ENCODE measurements around the gene RUSC1. TPM values are rescaled to one million over a fixed set of nuclear protein-coding genes. Genes with fewer than 3 reads are reported as not detected.

The RUSC1 gene
- total RNA-seq, 1 experiment from 2014 or later = 80.3 TPM

DNA sequence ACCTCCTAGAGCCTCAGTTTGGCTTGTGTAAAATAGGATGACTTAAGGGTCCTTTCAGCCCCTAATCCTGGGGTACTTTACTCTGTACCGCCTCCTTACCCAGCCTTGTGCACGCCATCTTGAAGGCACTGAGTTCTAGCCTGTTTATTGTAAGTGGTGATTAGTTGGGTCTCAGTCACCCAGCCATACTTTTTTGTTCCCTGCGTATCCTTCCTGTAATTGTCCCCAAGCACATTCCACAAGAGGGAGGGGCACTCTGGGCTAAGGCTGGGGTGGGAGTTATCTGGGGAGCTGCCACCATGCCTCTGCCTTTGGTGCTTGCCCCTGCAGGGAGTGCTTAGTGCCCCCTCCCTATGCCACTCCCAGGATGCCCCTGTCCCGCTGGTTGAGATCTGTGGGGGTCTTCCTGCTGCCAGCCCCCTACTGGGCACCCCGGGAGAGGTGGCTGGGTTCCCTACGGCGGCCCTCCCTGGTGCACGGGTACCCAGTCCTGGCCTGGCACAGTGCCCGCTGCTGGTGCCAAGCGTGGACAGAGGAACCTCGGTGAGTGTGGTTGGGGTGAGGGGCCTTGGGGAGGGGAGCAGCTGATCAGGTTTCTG lies 11.2 kb upstream of the RUSC1 start:
- Histone ChIP-seq H2AFZ (ENCODE audit: low read length) (peak overlapping the region; percentile 67), H3K4me1 (ENCODE audit: insufficient read depth, low read length) (peaks cover 17% of the 10 kb centered on the region; the same call in 1 of the 2 replicates), H3K27ac (ENCODE audit: low read length) (peak overlapping the region; percentile 73), H3F3A (ENCODE audit: low read length, unreplicated experiment) (no peaks in the 10 kb centered on the region), H4K20me1 (ENCODE audit: low read length) (no peaks in the 10 kb centered on the region), H3K9ac (ENCODE audit: low read length) (peak overlapping the region; percentile 96), H3K36me3 (ENCODE audit: low read depth, low read length) (peaks cover 25% of the 10 kb centered on the region), H3K27me3 (ENCODE audit: low read length) (no peaks in the 10 kb centered on the region), H3K4me2 (ENCODE audit: low read length) (peak overlapping the region; percentile 93), H3K79me2 (ENCODE audit: low read length) (peaks cover 43% of the 10 kb centered on the region), H3K4me3 (ENCODE audit: low read length) (peak overlapping the region; percentile 92), H3K9me3 (ENCODE audit: low read length) (no peaks in the 10 kb centered on the region), H3K9me2 (replicated peaks; ENCODE audit: low read length) (no peaks in the 10 kb centered on the region)
- POLR2A ChIA-PET (ENCODE audit: unreplicated experiment) = no interaction called here
- BruUV-seq (replicated peaks) = no TSS peak
- TF ChIP-seq, protein P1, sequence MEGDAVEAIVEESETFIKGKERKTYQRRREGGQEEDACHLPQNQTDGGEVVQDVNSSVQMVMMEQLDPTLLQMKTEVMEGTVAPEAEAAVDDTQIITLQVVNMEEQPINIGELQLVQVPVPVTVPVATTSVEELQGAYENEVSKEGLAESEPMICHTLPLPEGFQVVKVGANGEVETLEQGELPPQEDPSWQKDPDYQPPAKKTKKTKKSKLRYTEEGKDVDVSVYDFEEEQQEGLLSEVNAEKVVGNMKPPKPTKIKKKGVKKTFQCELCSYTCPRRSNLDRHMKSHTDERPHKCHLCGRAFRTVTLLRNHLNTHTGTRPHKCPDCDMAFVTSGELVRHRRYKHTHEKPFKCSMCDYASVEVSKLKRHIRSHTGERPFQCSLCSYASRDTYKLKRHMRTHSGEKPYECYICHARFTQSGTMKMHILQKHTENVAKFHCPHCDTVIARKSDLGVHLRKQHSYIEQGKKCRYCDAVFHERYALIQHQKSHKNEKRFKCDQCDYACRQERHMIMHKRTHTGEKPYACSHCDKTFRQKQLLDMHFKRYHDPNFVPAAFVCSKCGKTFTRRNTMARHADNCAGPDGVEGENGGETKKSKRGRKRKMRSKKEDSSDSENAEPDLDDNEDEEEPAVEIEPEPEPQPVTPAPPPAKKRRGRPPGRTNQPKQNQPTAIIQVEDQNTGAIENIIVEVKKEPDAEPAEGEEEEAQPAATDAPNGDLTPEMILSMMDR (conservative IDR thresholded peaks at IDR 0.05; ENCODE audit: low read depth, low read length) = 0 out of 2 replicates have a peak, but pooled peaks have one; percentile 18
- TF ChIP-seq EZH2 (IDR thresholded peaks at IDR 0.05; ENCODE audit: low read length, unreplicated experiment) (no peak), EZH2phosphoT487 (IDR thresholded peaks at IDR 0.05; ENCODE audit: borderline replicate concordance, low read length) (no peak)
- DNase-seq = peak; percentile 46
- intact Hi-C loops (cut with micrococcal nuclease) = loop anchor here (2.0 kb wide), 1 partner anchor 65 kb away; no protein-coding TSS in a partner anchor
- peak; percentile 2 for ATAC-seq
- CTCF ChIA-PET = no interaction called here

GRCh38 chr1:155313261-155313660 lies 7.4 kb upstream of the RUSC1 start:
- no peaks in the 10 kb centered on the region for H3K9me3 ChIP-seq (ENCODE audit: low read length)
- no peaks in the 10 kb centered on the region for H3K27me3 ChIP-seq (ENCODE audit: low read length)
- no peak overlapping the region for H2AFZ ChIP-seq (ENCODE audit: low read length)
- H4K20me1 ChIP-seq (ENCODE audit: low read length) = no peaks in the 10 kb centered on the region
- peaks cover 43% of the 10 kb centered on the region for H3K79me2 ChIP-seq (ENCODE audit: low read length)
- no peak overlapping the region for H3K27ac ChIP-seq (ENCODE audit: low read length)
- peaks cover 36% of the 10 kb centered on the region for H3K36me3 ChIP-seq (ENCODE audit: low read depth, low read length)
- TF ChIP-seq EZH2 (IDR thresholded peaks at IDR 0.05; ENCODE audit: low read length, unreplicated experiment) (no peak), EZH2phosphoT487 (IDR thresholded peaks at IDR 0.05; ENCODE audit: borderline replicate concordance, low read length) (no peak)
- TF ChIP-seq, protein P1 (conservative IDR thresholded peaks at IDR 0.05; ENCODE audit: low read depth, low read length) = no peak
- BruUV-seq (replicated peaks) = no TSS peak
- ChIA-PET CTCF (no interaction called here), POLR2A (ENCODE audit: unreplicated experiment) (no interaction called here)
- no peak overlapping the region for H3K9ac ChIP-seq (ENCODE audit: low read length)
- ATAC-seq (no peak), DNase-seq (no peak)
- peaks cover 9% of the 10 kb centered on the region; the same call in 1 of the 2 replicates for H3K4me1 ChIP-seq (ENCODE audit: insufficient read depth, low read length)
- H3K4me2 ChIP-seq (ENCODE audit: low read length) = no peak overlapping the region
- no peaks in the 10 kb centered on the region for H3K9me2 ChIP-seq (replicated peaks; ENCODE audit: low read length)
- no peak overlapping the region for H3K4me3 ChIP-seq (ENCODE audit: low read length)
- intact Hi-C loops (cut with micrococcal nuclease) = no loop called here
- no peaks in the 10 kb centered on the region for H3F3A ChIP-seq (ENCODE audit: low read length, unreplicated experiment)

- no peaks in the 10 kb centered on the region for H3K9me2 ChIP-seq (replicated peaks; ENCODE audit: low read length)
- H3K4me2 ChIP-seq (ENCODE audit: low read length) = no peak overlapping the region
- H3K36me3 ChIP-seq (ENCODE audit: low read depth, low read length) = peaks cover 31% of the 10 kb centered on the region
- no peaks in the 10 kb centered on the region for H4K20me1 ChIP-seq (ENCODE audit: low read length)
- H3F3A ChIP-seq (ENCODE audit: low read length, unreplicated experiment) = no peaks in the 10 kb centered on the region
- H3K79me2 ChIP-seq (ENCODE audit: low read length) = peaks cover 12% of the 10 kb centered on the region
- no peak overlapping the region for H3K9ac ChIP-seq (ENCODE audit: low read length)
- CTCF ChIA-PET = no interaction called here
- no peak overlapping the region for H3K27ac ChIP-seq (ENCODE audit: low read length)
- peaks cover 4% of the 10 kb centered on the region for H3K4me1 ChIP-seq (ENCODE audit: insufficient read depth, low read length)
- no peak for TF ChIP-seq EZH2phosphoT487 (IDR thresholded peaks at IDR 0.05; ENCODE audit: borderline replicate concordance, low read length)
- TF ChIP-seq, protein P1 (conservative IDR thresholded peaks at IDR 0.05; ENCODE audit: low read depth, low read length) = no peak
- TF ChIP-seq EZH2 (IDR thresholded peaks at IDR 0.05; ENCODE audit: low read length, unreplicated experiment) = no peak
- ATAC-seq = no peak
- H3K9me3 ChIP-seq (ENCODE audit: low read length) = no peaks in the 10 kb centered on the region
- BruUV-seq (replicated peaks) = no TSS peak
- no peak overlapping the region for H2AFZ ChIP-seq (ENCODE audit: low read length)
- no peak for DNase-seq
- H3K4me3 ChIP-seq (ENCODE audit: low read length) = no peak overlapping the region
- no peaks in the 10 kb centered on the region for H3K27me3 ChIP-seq (ENCODE audit: low read length)
- intact Hi-C loops (cut with micrococcal nuclease) = no loop called here
- POLR2A ChIA-PET (ENCODE audit: unreplicated experiment) = interaction anchor here (0.5 kb wide), 1 partner anchor 118 kb away, joined by 6 read pairs; no protein-coding TSS in a partner anchor
These were observed 3.8 kb upstream of the RUSC1 start for GRCh38 chr1:155316922-155317321.
